H1 (cell line): ENCODE data around the gene SEMA5B.
A peak's percentile ranks its signal among the peaks of the same experiment; 100 is the strongest.

Experiments
- CEBPB ChIP-seq: IDR thresholded peaks from 2 replicates; pipeline ENCODE4 v1.6.1; 2012; ENCODE audit warnings: low read depth, low read length
- CHD1 ChIP-seq: IDR thresholded peaks from 2 replicates; pipeline ENCODE4 v1.6.1; 2012; ENCODE audit warnings: low read depth, low read length, improper control_type of control experiment
- EZH2 ChIP-seq: fragments of 200-600 bp; sonication (generic); IDR thresholded peaks from 2 replicates; pipeline ENCODE4 v1.7.1; 2012; ENCODE audit warnings: low read depth, mild to moderate bottlenecking, moderate library complexity, low read length, inconsistent platforms; ENCODE audit not compliant: severe bottlenecking
- GTF2F1 ChIP-seq: IDR thresholded peaks from 2 replicates; pipeline ENCODE4 v1.6.1; 2012; ENCODE audit warnings: low read depth, low read length, improper control_type of control experiment, borderline replicate concordance
- TF ChIP-seq, protein P1 (sequence below), 3 experiments: IDR thresholded peaks; 1 replicate in 2 of 3; 2 replicates in 1 of 3; pipeline versions ENCODE4 v1.5.1 to v1.6.1; 2011; ENCODE audit warnings: low read length in 3 of 3, mild to moderate bottlenecking in 3 of 3, inconsistent platforms in 2 of 3, low read depth in 1 of 3, moderate library complexity in 1 of 3; ENCODE audit not compliant: insufficient read depth in 1 of 3; ENCODE audit errors: control extremely low read depth in 1 of 3

DNA sequence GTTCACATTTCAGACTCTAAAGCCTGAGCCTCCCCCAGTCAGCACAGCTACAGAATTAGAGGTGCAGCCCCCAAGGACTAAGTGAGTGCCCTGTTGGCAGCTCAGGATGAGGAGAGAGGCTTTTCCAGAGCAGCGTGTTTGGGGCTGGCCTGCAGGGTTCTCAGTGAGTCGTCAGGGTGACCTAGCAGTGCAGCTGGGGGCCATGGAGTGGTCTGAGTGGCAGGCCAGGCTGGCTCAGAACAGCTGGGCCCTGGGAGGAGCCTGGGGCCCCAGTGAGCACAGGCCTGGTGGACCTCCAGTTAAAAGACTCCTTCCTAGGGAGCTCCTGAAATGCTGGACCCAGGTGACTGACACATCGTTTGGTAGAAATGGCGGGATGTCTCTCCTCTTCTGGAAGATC, 124.4 kb downstream of the SEMA5B start:
- TF ChIP-seq, protein P1, sequence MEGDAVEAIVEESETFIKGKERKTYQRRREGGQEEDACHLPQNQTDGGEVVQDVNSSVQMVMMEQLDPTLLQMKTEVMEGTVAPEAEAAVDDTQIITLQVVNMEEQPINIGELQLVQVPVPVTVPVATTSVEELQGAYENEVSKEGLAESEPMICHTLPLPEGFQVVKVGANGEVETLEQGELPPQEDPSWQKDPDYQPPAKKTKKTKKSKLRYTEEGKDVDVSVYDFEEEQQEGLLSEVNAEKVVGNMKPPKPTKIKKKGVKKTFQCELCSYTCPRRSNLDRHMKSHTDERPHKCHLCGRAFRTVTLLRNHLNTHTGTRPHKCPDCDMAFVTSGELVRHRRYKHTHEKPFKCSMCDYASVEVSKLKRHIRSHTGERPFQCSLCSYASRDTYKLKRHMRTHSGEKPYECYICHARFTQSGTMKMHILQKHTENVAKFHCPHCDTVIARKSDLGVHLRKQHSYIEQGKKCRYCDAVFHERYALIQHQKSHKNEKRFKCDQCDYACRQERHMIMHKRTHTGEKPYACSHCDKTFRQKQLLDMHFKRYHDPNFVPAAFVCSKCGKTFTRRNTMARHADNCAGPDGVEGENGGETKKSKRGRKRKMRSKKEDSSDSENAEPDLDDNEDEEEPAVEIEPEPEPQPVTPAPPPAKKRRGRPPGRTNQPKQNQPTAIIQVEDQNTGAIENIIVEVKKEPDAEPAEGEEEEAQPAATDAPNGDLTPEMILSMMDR (IDR thresholded peaks at IDR 0.05; ENCODE audit: control extremely low read depth in 1 of 3, insufficient read depth in 1 of 3, low read depth in 1 of 3, low read length in 3 of 3), result peak in 2 of 3 experiments; percentile 2 to 10; a peak in 2 of 4 replicates
- TF ChIP-seq EZH2 (no peak), CHD1 (no peak), CEBPB (no peak), GTF2F1 (no peak)
